NCI-H2107 (cell line): ENCODE data around the gene CERS4.
"Not testable (repeated sequence)": the region's sequence is repeated elsewhere in the genome, so short reads cannot be mapped to it uniquely, and the experiment has no call there.

Experiments used
- DNase-seq: peaks from one replicate; lab custom pipeline; 2025; lab: John Stamatoyannopoulos, UW

Gene CERS4, protein sequence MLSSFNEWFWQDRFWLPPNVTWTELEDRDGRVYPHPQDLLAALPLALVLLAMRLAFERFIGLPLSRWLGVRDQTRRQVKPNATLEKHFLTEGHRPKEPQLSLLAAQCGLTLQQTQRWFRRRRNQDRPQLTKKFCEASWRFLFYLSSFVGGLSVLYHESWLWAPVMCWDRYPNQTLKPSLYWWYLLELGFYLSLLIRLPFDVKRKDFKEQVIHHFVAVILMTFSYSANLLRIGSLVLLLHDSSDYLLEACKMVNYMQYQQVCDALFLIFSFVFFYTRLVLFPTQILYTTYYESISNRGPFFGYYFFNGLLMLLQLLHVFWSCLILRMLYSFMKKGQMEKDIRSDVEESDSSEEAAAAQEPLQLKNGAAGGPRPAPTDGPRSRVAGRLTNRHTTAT

GRCh38 chr19:8208922-8209461, at the start of gene CERS4:
TSS of gene CERS4 (plus strand) at chr19:8209370. CDS start at chr19:8251077, 41,707 bp downstream.
- DNase-seq: peak; percentile 71

DNA sequence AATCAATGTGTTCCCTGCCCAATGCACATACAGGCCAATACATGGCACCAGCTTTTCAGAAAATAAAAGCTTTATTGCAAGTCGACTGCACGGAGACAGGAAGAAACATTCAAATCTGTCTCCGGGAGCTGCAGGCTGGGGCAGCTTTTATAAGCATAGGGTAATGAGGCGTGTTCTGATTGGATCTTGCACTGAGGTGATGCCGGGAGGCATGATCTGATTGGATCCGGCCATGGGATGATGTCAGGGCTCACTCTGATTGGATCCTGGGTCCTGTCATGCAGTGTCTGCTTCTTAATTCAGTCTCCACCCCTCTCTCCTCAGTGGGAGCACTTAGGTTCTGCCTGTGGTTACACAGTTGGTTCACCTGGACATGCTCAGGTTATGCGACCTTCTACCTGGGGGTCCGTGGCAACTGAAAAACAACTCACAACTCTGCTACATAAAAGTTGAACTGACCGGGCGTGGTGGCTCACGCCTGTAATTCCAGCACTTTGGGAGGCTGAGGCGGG, 48.0 kb upstream of the CERS4 start:
- DNase-seq: peak; percentile 62

GRCh38 chr19:8163759-8164158, 45.4 kb upstream of the CERS4 start:
- no peak for DNase-seq

- no peak for DNase-seq
Measured at GRCh38 chr19:8167985-8168384, 41.2 kb upstream of the CERS4 start.

GRCh38 chr19:8168537-8168936, 40.6 kb upstream of the CERS4 start:
- DNase-seq: no peak

- DNase-seq: no peak
Measured at GRCh38 chr19:8174706-8175105, 34.5 kb upstream of the CERS4 start.

GRCh38 chr19:8180018-8180417, 29.2 kb upstream of the CERS4 start:
- DNase-seq: no peak

DNA sequence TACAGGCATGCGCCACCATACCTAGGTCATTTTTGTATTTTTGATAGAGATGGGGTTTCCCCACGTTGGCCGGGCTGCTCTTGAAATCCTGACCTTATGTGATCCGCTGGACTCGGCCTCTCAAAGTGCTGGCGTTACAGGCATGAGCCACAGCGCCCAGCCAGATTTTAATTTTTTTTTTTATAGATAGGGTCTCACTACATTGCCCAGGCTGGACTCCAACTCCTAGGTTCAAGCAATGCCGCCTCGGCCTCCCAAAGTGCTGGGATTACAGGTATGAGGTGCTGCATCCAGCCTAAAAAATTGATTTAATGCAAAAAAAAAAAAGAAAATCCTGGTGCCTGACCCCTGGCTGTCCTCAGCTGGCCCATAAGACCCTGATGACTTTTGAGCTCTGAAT, 24.9 kb upstream of the CERS4 start:
- DNase-seq: no peak

- no peak for DNase-seq
Measured at GRCh38 chr19:8185343-8186068, 23.7 kb upstream of the CERS4 start.

GRCh38 chr19:8192221-8192820, 16.8 kb upstream of the CERS4 start:
- no peak for DNase-seq

DNA sequence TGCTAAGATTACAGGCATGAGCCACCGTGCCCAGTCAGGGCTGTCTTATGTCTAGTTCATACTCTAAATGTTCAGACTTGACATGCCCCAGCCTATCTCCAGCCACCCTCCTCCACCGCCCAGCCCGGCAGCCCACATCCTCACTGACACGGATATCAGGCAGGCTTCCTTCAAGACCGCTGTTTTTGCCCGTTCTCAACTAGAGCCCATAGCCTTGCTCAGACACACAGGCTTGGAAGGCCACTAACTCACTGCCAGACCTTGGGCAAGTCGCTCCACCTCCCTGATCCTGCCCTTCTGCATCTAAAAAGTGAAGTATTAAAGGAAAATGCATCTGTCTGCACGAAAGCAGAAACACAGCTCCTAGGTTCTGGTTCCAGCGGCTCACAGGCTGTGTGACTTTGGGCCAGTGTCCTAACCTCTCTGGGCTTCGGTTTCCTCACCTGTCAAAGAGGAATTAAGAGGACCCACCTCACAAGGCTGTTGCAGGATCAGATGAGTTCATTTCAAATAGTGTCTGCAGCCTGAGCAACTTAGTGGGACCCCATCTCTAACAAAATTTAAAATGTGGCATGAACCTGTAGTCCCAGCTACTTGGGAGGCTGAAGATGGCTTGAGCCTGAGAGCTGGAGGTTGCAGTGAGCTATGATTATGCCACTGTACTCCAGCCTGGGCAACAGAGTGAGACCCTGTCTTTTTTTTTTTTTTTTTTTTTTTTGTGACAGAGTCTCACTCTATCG, 14.5 kb upstream of the CERS4 start:
- no peak for DNase-seq

- DNase-seq: no peak
Measured at GRCh38 chr19:8196271-8196927, 12.8 kb upstream of the CERS4 start.

- DNase-seq: not testable (repeated sequence)
Measured at GRCh38 chr19:8203288-8204120, 5.7 kb upstream of the CERS4 start.

DNA sequence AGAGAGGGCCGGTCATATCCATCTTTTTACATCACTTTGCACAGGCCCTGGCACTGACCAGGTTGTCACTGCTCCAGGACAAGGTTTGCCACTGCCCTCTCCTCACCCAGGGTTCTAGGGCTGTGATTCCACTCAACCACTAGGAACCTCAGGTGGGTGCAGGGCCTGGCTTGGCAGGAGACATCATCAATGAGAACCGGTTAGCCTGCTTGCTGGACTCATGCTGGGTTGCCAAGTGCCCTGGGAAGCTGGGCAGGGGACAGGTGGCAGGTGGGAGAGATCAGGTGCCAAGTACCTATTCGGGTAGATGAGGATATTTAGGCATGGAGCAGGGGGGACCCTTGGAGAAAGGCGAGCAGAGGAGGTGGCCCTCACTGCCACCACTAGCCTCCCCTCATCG, 4.2 kb upstream of the CERS4 start:
- peak; percentile 57 for DNase-seq

DNA sequence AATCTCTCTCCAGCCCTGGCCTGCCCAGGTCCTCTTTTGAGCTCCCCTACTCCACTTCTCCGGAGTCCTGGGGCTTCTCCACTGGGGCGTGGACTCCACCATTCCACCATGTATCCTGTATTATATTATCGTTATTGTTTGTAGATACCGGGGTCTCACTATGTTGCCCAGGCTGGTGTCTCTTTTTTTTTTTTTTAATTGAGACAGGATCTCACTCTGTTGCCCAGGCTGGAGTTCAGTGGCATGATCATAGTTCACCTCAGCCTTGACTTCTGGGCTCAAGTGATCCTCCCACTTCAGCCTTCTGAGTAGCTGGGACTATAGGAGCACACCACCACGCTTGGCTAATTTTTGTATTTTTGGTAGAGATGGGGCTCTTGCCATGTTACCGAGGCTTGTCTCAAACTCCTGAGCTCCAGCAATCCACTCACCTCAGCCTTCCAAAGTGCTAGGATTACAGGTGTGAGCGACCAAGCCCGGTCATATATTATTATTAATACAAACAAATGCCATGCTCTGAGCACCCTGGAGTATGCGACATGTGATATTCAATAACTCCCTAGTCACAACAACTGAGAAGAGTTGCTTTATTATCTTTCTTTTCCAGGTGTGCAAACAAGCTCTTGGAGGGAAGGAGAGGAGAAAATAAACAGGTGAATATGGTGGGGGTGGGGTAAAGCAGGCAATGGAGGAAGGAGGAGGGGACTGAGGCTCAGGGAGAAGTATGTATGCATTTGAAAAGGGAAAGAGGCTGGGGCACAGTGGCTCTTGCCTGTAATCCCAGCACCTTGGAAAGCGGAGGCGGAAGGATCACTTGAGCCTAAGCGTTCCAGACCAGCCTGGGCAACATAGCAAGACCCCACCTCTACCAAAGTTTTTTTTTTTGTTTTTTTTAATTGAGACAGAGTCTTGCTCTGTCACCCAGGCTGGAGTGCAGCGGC, 2.8 kb upstream of the CERS4 start:
- DNase-seq: peak; percentile 89

DNA sequence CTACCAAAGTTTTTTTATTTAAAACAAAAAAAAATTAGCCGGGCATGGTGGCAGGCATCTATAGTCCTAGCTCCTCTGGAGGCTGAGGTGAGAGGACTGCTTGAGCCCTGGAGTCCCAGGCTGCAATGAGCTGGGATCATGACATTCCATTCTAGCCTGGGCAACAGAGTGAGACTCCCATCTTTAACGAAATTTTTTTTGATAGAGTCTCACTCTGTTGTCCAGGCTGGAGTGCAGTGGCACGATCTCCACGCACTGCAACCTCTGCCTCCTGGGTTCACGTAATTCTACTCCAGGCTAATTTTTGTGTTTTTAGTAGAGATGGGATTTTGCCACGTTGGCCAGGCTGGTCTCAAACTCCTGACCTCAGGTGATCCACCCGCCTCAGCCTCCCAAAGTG, 1.8 kb upstream of the CERS4 start:
- not testable (repeated sequence) for DNase-seq

DNA sequence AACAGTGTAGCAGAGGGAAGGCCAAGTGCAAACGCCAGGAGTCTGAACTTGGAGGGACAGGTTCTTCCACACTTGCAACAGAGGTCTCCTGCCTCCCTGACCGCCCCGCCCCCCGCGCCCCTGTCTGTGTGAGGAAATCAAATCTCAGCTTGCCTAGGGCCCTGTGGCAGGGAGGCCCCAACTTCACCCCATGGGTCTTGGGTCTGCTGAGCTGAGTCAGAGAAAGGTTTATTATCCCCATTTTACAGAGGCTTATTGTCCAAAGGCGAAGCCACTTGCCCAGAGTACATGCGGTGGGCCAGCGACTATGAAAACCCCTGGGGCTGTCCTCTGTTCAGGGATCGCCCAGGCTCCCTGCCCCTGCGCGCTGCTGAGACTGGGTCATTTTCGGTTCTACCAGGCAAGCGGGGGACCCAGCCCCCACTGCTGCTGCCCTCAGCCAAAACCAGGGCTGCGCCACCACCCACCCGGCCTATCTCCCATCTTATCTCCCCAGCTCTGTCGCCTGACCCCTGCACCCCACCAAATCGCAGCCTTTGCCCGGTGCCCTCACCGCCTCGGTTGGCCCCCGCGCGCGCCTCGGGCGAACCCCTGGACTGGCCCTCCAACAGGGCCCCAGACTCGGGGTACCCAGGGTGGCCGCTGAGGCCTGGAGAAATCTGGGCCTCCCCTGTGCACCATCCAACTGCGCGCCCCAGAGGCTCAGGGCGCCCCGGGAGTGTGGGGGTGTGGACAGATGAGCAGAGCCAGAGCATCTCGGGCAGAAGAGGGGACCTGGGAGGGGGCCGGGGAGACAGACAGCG, 850 bp upstream of the CERS4 start:
- no peak for DNase-seq
